ENCODE data around the gene MUCL1.
"Not testable (repeated sequence)": the region's sequence is repeated elsewhere in the genome, so short reads cannot be mapped to it uniquely, and the experiment has no call there.

MUCL1 gene

GRCh38 chr12:54853933-54854538, at the start of gene MUCL1:
MUCL1 (plus strand) TSS chr12:54854516; CDS start chr12:54854583, 67 bp downstream.
- no peak for DNase-seq

DNA sequence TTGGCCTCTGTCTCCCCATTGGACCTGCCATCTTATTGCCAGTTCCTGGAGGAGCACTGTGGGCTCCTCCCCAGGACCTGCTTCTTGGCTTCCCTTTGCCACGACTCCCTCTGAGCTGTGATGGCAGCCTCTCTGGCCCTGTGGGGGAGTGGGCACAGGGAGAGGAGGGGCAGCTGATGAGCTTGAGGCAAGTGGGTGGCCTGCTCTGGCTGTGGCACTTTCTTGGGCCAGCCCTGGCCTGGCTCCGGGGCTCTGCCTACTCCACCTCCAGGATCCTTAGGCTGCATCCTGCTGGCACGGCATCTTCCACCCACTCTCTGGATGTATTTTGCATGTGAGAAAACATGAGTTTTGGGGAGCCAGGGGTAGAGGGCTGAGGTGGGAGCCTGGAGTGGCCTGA, 32.6 kb upstream of the MUCL1 start:
- no peak for DNase-seq

- DNase-seq: no peak
These were observed 29.9 kb upstream of the MUCL1 start for GRCh38 chr12:54824402-54824801.

GRCh38 chr12:54829511-54829910, 24.8 kb upstream of the MUCL1 start:
- DNase-seq: no peak

- DNase-seq: no peak
These were observed 24.1 kb upstream of the MUCL1 start for GRCh38 chr12:54830199-54830598.

- DNase-seq: no peak
These were observed 22.7 kb upstream of the MUCL1 start for GRCh38 chr12:54831631-54832030.

- no peak for DNase-seq
These were observed 14.0 kb upstream of the MUCL1 start for GRCh38 chr12:54840244-54840865.

DNA sequence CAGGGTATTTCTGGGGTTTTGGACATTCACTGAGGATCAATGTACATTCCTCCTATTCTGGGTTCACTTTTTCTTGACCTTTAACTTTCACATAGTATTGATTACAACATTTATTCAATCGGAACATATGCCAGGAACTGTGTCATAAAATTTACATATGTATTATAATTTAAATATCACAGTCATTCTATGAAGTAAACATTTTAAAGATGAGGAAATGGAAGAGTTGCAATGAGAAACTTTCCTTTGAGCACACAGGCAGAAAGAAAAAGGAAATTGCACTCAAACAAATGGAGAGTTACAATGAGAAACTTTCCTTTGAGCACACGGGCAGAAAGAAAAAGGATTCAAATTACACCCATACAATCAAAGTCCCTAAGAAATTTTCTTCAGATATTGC, 3.1 kb downstream of the MUCL1 start:
- no peak for DNase-seq

- no peak for DNase-seq
These were observed 4.2 kb downstream of the MUCL1 start for GRCh38 chr12:54858562-54858961.

DNA sequence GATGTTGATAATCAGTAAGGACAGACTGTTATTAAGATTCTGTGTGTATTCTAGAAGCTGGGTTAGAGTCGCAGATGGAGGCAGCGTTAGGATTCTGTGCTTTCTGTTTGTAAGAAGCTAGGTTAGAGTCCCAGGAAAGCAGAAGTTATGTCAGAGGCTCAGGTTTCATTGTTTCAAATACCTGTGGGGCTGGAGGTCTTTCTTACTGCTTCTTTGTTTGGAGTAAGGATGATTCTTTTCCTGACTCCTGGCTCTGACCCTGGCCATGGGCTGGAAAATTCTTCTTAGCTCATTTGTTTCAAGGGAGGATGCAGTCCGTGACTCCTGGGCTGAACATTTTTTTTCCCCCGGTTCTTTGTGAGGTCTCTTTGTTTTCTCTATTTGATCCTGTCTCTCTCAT, 5.2 kb downstream of the MUCL1 start:
- no peak for DNase-seq

DNA sequence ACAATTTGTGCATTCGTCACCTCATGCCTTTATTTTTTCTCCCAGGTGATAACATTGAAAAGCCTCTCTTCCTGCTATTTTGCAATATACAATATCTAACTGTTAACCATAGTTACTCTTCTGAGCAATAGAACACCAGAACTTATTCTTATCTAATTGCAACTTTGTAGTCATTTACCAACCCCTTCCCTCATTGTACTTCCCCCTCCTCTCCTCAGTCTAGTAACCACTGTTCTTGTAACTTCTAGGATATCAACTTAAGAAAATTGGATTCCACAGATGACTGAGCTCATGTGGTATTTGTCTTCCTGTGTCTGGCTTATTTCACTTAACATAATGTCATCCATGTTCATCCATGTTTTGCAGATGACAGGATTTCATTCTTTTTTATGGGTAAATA, 7.6 kb downstream of the MUCL1 start:
- no peak for DNase-seq

DNA sequence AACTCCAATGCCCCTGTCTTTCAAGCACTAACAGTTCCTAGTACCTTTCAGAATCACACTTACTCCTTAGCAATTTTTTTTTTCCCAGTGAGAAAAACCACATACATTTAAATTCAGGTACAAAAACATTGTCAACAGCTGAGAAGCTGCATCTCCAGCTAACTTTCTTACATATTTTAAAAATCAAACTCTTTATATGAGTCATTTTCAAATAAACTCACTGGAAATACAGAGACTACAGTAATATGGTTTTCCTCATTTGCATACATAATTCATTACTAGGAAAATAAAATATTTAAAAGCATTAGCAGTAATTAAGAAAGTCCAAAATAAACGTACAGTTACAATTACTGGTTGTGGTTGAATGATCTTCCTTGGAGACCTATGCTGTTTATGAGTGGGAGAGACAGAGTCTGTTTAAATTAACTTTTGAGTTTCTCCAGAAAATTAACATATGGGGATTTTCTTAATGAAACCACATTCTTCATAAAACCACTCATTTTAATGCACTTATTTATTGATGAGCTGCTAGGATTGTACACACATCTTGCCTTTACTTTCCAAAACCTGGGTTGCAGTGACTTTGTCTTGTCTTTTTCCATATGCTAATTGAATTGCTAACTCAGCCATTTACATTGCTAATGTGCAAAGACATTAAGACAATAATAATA, 9.8 kb downstream of the MUCL1 start:
- DNase-seq: no peak

DNA sequence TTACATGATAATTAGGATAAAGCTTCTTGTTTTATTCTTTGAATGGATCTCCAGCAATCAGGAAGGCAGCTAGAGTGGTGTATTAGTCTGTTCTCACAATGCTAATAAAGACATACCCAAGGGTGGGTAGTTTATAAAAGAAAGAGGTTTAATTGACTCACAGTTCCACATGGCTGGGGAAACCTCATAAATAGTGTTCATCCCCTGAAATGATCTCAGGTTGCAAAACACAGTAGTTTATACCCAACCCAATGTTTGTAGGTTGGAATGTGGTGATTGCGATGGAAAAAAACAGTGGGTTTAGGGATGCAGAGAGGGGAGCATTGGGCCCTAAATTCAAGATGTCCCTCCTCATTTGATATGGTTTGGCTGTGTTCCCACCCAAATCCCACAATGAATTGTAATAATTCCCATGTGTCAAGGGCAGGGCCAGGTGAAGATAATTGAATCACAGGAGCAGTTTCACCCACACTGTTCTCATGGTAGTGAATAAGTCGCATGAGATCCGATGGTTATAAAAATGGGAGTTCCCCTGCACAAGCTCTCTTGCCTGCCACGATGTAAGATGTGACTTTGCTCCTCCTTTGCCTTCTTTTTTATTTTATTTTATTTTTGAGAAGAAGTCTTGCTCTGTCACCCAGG, 11.5 kb downstream of the MUCL1 start:
- no peak for DNase-seq

DNA sequence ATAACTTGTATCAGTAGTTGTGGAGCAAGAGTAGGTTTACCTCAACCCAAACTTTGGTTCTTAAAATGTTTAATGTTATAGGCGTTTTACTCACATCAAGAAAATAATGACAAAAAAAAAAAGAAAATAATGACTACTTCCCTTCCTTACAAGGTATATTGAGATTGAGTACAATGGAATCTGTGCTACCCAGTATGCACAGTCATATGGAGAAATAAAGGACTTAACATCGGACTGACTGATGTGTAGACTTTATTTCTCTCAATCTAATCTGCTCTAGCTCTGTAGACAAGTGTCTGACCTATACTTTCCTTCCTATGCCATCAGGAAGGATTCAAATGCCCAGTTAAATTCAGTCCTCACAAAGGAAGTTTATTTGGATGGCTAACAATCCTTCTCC, 14.4 kb downstream of the MUCL1 start:
- DNase-seq: no peak

- no peak for DNase-seq
These were observed 15.7 kb downstream of the MUCL1 start for GRCh38 chr12:54870048-54870447.

- no peak for DNase-seq
These were observed 16.3 kb downstream of the MUCL1 start for GRCh38 chr12:54870617-54871016.

DNA sequence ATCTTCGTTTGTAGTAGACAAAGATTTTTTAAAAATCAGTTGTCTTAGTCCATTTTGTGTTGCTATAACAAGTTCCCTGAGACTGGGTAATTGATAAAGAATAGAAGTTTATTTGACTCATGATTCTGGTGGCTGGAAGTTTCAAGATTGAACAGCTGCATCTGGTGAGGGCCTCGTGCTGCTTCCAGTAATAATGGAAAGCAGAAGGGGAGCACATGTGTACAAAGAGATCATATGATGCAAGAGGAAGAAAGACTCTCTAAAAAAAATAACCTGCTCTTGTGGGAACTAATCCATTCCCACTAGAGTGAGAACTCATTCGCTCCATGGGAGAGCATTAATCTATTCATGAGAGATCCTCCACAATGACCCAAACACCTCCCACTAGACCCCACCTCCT, 24.8 kb downstream of the MUCL1 start:
- DNase-seq: no peak

DNA sequence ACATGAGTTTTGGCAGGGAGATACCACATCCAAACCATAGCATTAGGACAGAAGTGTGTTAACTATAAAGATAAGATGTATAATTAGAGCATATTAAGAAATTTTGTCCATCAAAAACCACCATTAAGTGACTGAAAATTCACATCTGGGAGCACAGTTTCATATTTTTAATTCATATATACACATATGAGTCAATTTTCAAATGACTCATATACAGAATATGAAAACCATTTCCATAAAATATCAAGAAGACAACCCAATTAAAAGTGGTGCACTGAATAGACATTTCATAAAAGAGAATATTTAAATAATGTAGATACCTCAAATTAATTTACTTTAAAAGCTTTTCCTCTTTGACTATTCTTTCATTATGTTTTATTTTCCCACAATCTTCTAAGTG, 25.3 kb downstream of the MUCL1 start:
- DNase-seq: no peak

GRCh38 chr12:54882079-54882478, 27.8 kb downstream of the MUCL1 start:
- DNase-seq: no peak

GRCh38 chr12:54882597-54882996, 28.3 kb downstream of the MUCL1 start:
- DNase-seq: not testable (repeated sequence)

DNA sequence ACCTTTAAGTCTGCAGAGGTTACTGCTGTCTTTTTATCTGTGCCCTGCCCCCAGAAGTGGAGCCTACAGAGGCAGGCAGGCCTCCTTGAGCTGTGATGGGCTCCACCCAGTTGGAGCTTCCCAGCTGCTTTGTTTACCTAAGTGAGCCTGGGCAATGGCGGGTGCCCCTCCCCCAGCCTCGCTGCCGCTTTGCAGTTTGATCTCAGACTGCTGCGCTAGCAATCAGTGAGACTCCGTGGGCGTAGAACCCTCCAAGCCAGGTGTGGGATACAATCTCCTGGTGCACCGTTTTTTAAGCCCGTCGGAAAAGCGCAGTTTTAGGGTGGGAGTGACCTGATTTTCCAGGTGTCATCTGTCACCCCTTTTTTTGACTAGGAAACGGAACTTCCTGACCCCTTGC, 34.1 kb downstream of the MUCL1 start:
- DNase-seq: not testable (repeated sequence)

GRCh38 chr12:54890339-54890738, 36.0 kb downstream of the MUCL1 start:
- no peak for DNase-seq

DNA sequence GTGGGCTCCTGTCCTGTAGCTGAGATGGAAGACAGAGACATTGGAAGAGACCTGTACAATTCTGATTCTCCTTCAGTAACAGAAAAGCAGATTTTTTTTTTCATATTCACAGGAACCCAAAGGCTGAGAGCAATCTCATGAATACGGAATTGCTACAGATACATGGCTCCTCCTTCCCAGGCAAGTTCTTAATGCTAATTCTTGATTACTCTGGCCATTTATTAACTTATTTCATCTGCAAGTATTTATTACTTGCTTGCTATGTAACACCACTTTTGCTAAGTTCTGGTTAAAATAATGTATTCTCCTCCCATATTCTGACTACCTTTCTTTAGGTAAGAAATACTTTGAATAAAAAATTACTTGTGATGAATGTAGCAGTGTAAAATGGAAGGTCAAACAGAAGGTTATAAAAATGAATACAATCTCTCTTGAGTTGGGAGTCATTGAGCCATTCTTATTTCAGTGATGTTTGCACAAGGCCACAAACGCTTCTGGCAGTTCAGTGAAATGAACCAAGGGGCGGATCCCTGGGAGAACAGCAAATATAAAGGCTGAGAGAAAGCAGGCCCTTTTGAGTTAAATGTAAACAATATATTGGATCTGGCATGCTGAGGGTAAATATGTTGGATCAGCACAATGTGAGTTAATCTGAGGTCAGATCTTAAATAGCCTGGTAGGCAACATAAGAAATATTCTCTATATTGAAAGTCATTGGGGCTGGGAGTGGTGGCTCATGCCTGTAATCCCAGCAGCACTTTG, 37.6 kb downstream of the MUCL1 start:
- no peak for DNase-seq

All from cortex of kidney (tissue), 1 donor.